ENCODE data around the gene CLIP2.
"Not testable (repeated sequence)": the region's sequence is repeated elsewhere in the genome, so short reads cannot be mapped to it uniquely, and the experiment has no call there.

DNA sequence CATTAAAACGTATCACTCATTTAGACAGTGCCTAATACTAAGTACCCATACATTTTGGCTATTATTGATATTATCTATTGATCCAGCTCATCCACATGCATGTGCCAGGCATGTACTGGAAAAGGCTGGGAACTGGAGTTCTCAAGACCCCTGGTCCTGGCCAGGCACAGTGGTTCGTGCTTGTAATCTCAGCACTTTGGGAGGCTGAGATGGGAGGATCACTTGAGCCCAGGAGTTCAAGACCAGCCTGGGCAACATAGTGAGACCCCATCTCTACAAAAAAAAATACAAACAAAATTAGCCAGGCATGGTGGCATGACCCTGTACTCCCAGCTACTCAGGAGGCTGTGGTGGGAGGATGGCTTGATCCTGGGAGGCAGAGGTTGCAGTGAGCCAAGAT lies 50.4 kb downstream of the CLIP2 start:
- TF ChIP-seq EZH2 (IDR thresholded peaks at IDR 0.05; ENCODE audit: borderline replicate concordance, low read depth, low read length, poor library complexity, severe bottlenecking), result not testable (repeated sequence)
- TF ChIP-seq, protein P1, sequence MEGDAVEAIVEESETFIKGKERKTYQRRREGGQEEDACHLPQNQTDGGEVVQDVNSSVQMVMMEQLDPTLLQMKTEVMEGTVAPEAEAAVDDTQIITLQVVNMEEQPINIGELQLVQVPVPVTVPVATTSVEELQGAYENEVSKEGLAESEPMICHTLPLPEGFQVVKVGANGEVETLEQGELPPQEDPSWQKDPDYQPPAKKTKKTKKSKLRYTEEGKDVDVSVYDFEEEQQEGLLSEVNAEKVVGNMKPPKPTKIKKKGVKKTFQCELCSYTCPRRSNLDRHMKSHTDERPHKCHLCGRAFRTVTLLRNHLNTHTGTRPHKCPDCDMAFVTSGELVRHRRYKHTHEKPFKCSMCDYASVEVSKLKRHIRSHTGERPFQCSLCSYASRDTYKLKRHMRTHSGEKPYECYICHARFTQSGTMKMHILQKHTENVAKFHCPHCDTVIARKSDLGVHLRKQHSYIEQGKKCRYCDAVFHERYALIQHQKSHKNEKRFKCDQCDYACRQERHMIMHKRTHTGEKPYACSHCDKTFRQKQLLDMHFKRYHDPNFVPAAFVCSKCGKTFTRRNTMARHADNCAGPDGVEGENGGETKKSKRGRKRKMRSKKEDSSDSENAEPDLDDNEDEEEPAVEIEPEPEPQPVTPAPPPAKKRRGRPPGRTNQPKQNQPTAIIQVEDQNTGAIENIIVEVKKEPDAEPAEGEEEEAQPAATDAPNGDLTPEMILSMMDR (conservative IDR thresholded peaks at IDR 0.05; ENCODE audit: low read depth, low read length), result not testable (repeated sequence)

All from A673 (cell line).